ENCODE data around the gene WDSUB1. TPM values are rescaled to one million over a fixed set of nuclear protein-coding genes. Genes with fewer than 3 reads are reported as not detected.

Gene WDSUB1
- total and polyA plus RNA-seq, 9 of the 15 experiments (the other 6 are each of a cell fraction or from before 2014, with no cell fraction given), result 5.2 to 13.7 (median 9.4) TPM

DNA sequence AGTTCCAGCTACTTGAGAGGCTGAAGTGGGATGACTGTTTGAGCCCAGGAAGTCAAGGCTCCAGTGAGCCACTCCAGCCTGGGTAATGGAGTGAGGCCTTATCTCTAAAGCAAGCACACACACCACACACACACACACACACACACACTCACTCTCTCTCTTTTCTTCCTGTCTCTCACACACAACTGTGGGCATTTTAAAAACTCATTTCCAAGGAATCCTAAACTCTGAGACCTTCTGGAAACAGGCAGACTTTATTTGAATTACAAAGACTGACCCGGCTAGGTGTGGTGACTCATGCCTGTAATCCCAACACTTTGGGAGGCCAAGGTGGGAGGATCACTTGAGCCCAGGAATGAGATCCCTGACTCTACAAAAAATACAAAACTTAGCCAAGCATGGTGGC is 21.3 kb downstream of the WDSUB1 start (continued):
- TF ChIP-seq MYC (IDR thresholded peaks at IDR 0.05; ENCODE audit: low read depth, low read length) (0 out of 2 replicates have a peak, but pooled peaks have one; percentile 30), MYC (CRISPR knock-in tag; IDR thresholded peaks at IDR 0.05; ENCODE audit: borderline replicate concordance, low read depth) (no peak), ETV1 (tag; conservative IDR thresholded peaks at IDR 0.05; ENCODE audit: low read depth) (peak; percentile 83), BRF1 (IDR thresholded peaks at IDR 0.05; ENCODE audit: borderline replicate concordance, extremely low read depth, insufficient read length) (no peak), NBN (IDR thresholded peaks at IDR 0.05; ENCODE audit: low read depth) (peak; percentile 58; the same call in 1 of the 2 replicates), ZNF197 (CRISPR knock-in tag; IDR thresholded peaks at IDR 0.05; ENCODE audit: low read depth) (no peak), ZNF75A (CRISPR knock-in tag; IDR thresholded peaks at IDR 0.05) (no peak), CCAR2 (IDR thresholded peaks at IDR 0.05; ENCODE audit: low read depth, low read length) (no peak), LEF1 (IDR thresholded peaks at IDR 0.05) (no peak), SNRNP70 (optimal IDR thresholded peaks at IDR 0.05; ENCODE audit: low read depth, low read length) (no peak), DACH1 (IDR thresholded peaks at IDR 0.05; ENCODE audit: partially characterized antibody) (no peak)
- TF ChIP-seq, protein P1, sequence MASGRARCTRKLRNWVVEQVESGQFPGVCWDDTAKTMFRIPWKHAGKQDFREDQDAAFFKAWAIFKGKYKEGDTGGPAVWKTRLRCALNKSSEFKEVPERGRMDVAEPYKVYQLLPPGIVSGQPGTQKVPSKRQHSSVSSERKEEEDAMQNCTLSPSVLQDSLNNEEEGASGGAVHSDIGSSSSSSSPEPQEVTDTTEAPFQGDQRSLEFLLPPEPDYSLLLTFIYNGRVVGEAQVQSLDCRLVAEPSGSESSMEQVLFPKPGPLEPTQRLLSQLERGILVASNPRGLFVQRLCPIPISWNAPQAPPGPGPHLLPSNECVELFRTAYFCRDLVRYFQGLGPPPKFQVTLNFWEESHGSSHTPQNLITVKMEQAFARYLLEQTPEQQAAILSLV (tag; IDR thresholded peaks at IDR 0.05), result no peak
- TF ChIP-seq, protein P2, sequence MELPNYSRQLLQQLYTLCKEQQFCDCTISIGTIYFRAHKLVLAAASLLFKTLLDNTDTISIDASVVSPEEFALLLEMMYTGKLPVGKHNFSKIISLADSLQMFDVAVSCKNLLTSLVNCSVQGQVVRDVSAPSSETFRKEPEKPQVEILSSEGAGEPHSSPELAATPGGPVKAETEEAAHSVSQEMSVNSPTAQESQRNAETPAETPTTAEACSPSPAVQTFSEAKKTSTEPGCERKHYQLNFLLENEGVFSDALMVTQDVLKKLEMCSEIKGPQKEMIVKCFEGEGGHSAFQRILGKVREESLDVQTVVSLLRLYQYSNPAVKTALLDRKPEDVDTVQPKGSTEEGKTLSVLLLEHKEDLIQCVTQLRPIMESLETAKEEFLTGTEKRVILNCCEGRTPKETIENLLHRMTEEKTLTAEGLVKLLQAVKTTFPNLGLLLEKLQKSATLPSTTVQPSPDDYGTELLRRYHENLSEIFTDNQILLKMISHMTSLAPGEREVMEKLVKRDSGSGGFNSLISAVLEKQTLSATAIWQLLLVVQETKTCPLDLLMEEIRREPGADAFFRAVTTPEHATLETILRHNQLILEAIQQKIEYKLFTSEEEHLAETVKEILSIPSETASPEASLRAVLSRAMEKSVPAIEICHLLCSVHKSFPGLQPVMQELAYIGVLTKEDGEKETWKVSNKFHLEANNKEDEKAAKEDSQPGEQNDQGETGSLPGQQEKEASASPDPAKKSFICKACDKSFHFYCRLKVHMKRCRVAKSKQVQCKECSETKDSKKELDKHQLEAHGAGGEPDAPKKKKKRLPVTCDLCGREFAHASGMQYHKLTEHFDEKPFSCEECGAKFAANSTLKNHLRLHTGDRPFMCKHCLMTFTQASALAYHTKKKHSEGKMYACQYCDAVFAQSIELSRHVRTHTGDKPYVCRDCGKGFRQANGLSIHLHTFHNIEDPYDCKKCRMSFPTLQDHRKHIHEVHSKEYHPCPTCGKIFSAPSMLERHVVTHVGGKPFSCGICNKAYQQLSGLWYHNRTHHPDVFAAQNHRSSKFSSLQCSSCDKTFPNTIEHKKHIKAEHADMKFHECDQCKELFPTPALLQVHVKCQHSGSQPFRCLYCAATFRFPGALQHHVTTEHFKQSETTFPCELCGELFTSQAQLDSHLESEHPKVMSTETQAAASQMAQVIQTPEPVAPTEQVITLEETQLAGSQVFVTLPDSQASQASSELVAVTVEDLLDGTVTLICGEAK (IDR thresholded peaks at IDR 0.05), result no peak
- TF ChIP-seq, protein P2 (CRISPR knock-in tag; IDR thresholded peaks at IDR 0.05), result no peak
- TF ChIP-seq, protein P3, sequence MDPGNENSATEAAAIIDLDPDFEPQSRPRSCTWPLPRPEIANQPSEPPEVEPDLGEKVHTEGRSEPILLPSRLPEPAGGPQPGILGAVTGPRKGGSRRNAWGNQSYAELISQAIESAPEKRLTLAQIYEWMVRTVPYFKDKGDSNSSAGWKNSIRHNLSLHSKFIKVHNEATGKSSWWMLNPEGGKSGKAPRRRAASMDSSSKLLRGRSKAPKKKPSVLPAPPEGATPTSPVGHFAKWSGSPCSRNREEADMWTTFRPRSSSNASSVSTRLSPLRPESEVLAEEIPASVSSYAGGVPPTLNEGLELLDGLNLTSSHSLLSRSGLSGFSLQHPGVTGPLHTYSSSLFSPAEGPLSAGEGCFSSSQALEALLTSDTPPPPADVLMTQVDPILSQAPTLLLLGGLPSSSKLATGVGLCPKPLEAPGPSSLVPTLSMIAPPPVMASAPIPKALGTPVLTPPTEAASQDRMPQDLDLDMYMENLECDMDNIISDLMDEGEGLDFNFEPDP (CRISPR knock-in tag; IDR thresholded peaks at IDR 0.05), result no peak
- TF ChIP-seq, protein P4, sequence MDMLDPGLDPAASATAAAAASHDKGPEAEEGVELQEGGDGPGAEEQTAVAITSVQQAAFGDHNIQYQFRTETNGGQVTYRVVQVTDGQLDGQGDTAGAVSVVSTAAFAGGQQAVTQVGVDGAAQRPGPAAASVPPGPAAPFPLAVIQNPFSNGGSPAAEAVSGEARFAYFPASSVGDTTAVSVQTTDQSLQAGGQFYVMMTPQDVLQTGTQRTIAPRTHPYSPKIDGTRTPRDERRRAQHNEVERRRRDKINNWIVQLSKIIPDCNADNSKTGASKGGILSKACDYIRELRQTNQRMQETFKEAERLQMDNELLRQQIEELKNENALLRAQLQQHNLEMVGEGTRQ (CRISPR knock-in tag; IDR thresholded peaks at IDR 0.05), result no peak

Measured in K562 (cell line).